PC-3 (cell line): ENCODE data around the gene ZNF532. TPM values are rescaled to one million over a fixed set of nuclear protein-coding genes. Genes with fewer than 3 reads are reported as not detected.

Source experiments
- ATAC-seq: fragments of 200-7000 bp; cut with Tn5 transposase; 2 replicates; pipeline ENCODE4 v1.9.1; 2020; ENCODE audit warnings: mild to moderate bottlenecking, moderate library complexity
- Bru-seq: library from RNA; stranded (reverse); fragments of 400-500 nt; gene quantifications from one replicate; lab custom pipeline; 2021; lab: Mats Ljungman, UMichigan
- BruChase-seq, 2 experiments: library from RNA; stranded (reverse); fragments of 400-500 nt; gene quantifications; one replicate each; lab custom pipeline; 2021; lab: Mats Ljungman, UMichigan
- BruUV-seq: library from RNA; stranded (reverse); fragments of 400-500 nt; replicated peaks from 2 replicates; lab custom pipeline; 2021; lab: Mats Ljungman, UMichigan
- CTCF ChIA-PET: fragments of 300-600 bp; sonication (Branson Sonifier 250); formaldehyde crosslinking; loops from one replicate; lab custom pipeline; 2022; ENCODE audit warnings: antibody characterized with exemption; lab: Charles Lee
- POLR2A ChIA-PET: fragments of 300-600 bp; sonication (Branson Sonifier 250); formaldehyde crosslinking; loops from one replicate; lab custom pipeline; 2022; ENCODE audit warnings: antibody characterized with exemption; ENCODE audit not compliant: unreplicated experiment; lab: Charles Lee
- DNase-seq: peaks from one replicate; pipeline ENCODE4 v3.0.0-alpha.2; 2015
- H2AFZ ChIP-seq: fragments of 300-600 bp; sonication (generic); 2 replicates; pipeline ENCODE4 v1.6.0; 2016; ENCODE audit warnings: antibody characterized with exemption, low read length
- H3F3A ChIP-seq: fragments of 300-600 bp; sonication (generic); one replicate; pipeline ENCODE4 v1.6.0; 2017; ENCODE audit warnings: antibody characterized with exemption, low read length, control low read depth, mild to moderate bottlenecking; ENCODE audit not compliant: unreplicated experiment
- H3K27ac ChIP-seq: fragments of 300-600 bp; sonication (generic); 2 replicates; pipeline ENCODE4 v1.5.1; 2016; ENCODE audit warnings: mild to moderate bottlenecking, low read length
- H3K27me3 ChIP-seq: fragments of 300-600 bp; sonication (generic); 2 replicates; pipeline ENCODE4 v1.6.1; 2016; ENCODE audit warnings: low read length, mixed read lengths
- H3K36me3 ChIP-seq: fragments of 300-600 bp; sonication (generic); 2 replicates; pipeline ENCODE4 v1.6.1; 2016; ENCODE audit warnings: low read depth, mixed run types, low read length, mixed read lengths
- H3K4me1 ChIP-seq: fragments of 300-600 bp; sonication (generic); 2 replicates; pipeline ENCODE4 v1.5.1; 2016; ENCODE audit warnings: low read length; ENCODE audit not compliant: insufficient read depth
- H3K4me2 ChIP-seq: fragments of 300-600 bp; sonication (generic); 2 replicates; pipeline ENCODE4 v1.6.0; 2016; ENCODE audit warnings: low read length
- H3K4me3 ChIP-seq: fragments of 300-600 bp; sonication (generic); 2 replicates; pipeline ENCODE4 v1.5.1; 2016; ENCODE audit warnings: mild to moderate bottlenecking, low read length, mixed read lengths
- H3K79me2 ChIP-seq: fragments of 300-600 bp; sonication (generic); 2 replicates; pipeline ENCODE4 v1.6.1; 2017; ENCODE audit warnings: low read length, mixed read lengths
- H3K9ac ChIP-seq: fragments of 300-600 bp; sonication (generic); 2 replicates; pipeline ENCODE4 v1.6.0; 2016; ENCODE audit warnings: mild to moderate bottlenecking, low read length
- H3K9me2 ChIP-seq: fragments of 300-600 bp; sonication (generic); replicated peaks from 2 replicates; pipeline ENCODE4 v1.6.1; 2016; ENCODE audit warnings: mixed run types, low read length, mixed read lengths
- H3K9me3 ChIP-seq: fragments of 300-600 bp; sonication (generic); 2 replicates; pipeline ENCODE4 v1.6.1; 2016; ENCODE audit warnings: low read length, mixed read lengths
- H4K20me1 ChIP-seq: fragments of 300-600 bp; sonication (generic); 2 replicates; pipeline ENCODE4 v1.6.1; 2016; ENCODE audit warnings: low read length, mixed read lengths
- EZH2 ChIP-seq: fragments of 300-600 bp; sonication (generic); IDR thresholded peaks from one replicate; pipeline ENCODE4 v1.6.1; 2017; ENCODE audit warnings: antibody characterized with exemption, mild to moderate bottlenecking, low read length; ENCODE audit not compliant: unreplicated experiment
- EZH2phosphoT487 ChIP-seq: fragments of 300-600 bp; sonication (generic); IDR thresholded peaks from 2 replicates; pipeline ENCODE4 v1.6.1; 2018; ENCODE audit warnings: mild to moderate bottlenecking, antibody characterized with exemption, low read length, borderline replicate concordance
- intact Hi-C: fragments of 100-400 bp; cut with micrococcal nuclease; formaldehyde crosslinking; loops from 2 replicates; pipeline ENCODE4 v1.9.0; 2023
- long read RNA-seq: library from polyadenylated mRNA; unstranded; transcript quantifications from one replicate; pipeline ENCODE4 v2.0.0, GENCODE V29; 2021; ENCODE audit not compliant: unreplicated experiment
- total RNA-seq: library from RNA; depleted of rRNA; stranded (reverse); fragments of >200 nt; gene quantifications from 2 replicates; pipeline ENCODE4 v1.2.3, GENCODE V29; 2014; rRNA removed
- TF ChIP-seq, protein P1 (sequence below): fragments of 300-600 bp; sonication (generic); conservative IDR thresholded peaks from 2 replicates; pipeline ENCODE4 v1.5.1; 2017; ENCODE audit warnings: antibody characterized with exemption, low read depth, mild to moderate bottlenecking, low read length

Gene ZNF532, protein sequence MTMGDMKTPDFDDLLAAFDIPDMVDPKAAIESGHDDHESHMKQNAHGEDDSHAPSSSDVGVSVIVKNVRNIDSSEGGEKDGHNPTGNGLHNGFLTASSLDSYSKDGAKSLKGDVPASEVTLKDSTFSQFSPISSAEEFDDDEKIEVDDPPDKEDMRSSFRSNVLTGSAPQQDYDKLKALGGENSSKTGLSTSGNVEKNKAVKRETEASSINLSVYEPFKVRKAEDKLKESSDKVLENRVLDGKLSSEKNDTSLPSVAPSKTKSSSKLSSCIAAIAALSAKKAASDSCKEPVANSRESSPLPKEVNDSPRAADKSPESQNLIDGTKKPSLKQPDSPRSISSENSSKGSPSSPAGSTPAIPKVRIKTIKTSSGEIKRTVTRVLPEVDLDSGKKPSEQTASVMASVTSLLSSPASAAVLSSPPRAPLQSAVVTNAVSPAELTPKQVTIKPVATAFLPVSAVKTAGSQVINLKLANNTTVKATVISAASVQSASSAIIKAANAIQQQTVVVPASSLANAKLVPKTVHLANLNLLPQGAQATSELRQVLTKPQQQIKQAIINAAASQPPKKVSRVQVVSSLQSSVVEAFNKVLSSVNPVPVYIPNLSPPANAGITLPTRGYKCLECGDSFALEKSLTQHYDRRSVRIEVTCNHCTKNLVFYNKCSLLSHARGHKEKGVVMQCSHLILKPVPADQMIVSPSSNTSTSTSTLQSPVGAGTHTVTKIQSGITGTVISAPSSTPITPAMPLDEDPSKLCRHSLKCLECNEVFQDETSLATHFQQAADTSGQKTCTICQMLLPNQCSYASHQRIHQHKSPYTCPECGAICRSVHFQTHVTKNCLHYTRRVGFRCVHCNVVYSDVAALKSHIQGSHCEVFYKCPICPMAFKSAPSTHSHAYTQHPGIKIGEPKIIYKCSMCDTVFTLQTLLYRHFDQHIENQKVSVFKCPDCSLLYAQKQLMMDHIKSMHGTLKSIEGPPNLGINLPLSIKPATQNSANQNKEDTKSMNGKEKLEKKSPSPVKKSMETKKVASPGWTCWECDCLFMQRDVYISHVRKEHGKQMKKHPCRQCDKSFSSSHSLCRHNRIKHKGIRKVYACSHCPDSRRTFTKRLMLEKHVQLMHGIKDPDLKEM (N-terminal part only)
- total RNA-seq: 47.3 and 62.6 TPM in 2 replicates
- percentile 88 among the genes with signal in this experiment for Bru-seq, nascent RNA
- BruChase-seq, experiment 1, labeled RNA remaining after a 6-hour chase: percentile 84 among the genes with signal in this experiment
- BruChase-seq, experiment 2, labeled RNA remaining after a 2-hour chase: percentile 85 among the genes with signal in this experiment
- long read RNA-seq, partial matches to known transcripts: 40 of 74 reads
- long read RNA-seq, other reads (novel, unspliced or antisense): 34 of 74 reads

DNA sequence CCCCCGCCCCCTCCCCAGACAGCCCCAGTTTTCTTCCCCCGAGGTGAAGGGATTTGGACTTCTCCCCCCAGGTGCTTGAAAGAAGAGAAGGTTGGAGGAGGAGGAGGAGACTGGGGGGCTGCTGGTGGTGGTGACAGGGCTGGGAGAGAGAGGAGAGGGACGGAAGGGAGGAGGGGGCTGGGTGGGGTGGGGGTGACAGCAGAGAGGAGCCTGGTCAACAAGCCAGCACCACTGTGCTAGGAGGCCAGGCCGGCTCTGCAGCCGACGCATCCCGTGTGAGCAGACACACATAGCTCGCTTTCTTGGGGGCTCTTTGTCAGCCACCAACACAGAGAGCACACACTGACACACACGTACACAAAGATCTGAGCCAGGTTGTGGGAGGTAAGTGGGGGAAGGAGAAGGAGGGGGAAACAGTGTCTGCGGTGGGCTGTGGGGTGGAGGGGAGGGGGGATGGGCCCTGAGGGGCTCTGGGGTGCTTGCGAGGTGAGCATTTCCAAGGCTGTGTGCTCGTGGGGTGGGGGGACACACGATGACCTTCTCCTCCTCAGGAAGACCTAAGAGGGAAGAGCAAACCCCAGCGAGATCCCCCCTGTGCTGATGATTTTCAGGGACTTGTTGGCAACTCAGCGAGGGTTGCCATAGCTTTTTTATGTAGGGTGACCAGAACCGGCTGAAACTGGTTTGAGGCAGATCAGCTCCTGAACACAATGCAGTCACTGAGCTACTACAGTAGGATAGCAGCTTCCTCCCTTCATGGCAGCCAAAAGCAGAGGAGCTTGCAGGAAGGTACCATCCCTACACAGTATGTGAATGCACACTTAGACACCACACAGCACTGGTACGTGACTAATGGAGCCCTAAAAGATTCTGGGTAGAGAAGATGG, at the start of gene ZNF532:
TSS of gene ZNF532 (plus strand) at position 732 of the 887 bp plus-strand sequence. CDS start 53,411 bp downstream, outside the sequence.
- ATAC-seq (peak; percentile 53), DNase-seq (peak; percentile 68)
- no TSS peak for BruUV-seq
- Histone ChIP-seq H3K79me2 (peaks cover 78% of the 10 kb centered on the region), H3K27ac (peak within 1 kb of the TSS; percentile 87), H3K4me3 (peak within 1 kb of the TSS; percentile 62), H3K9ac (peak within 1 kb of the TSS; percentile 96), H3K27me3 (no peaks in the 10 kb centered on the region), H4K20me1 (no peaks in the 10 kb centered on the region), H3K9me3 (no peaks in the 10 kb centered on the region), H3K4me2 (peak within 1 kb of the TSS; percentile 90), H2AFZ (no peak within 1 kb of the TSS), H3K4me1 (peaks cover 71% of the 10 kb centered on the region), H3K36me3 (peaks cover 19% of the 10 kb centered on the region), H3K9me2 (no peaks in the 10 kb centered on the region), H3F3A (no peaks in the 10 kb centered on the region)
- CTCF ChIA-PET: interaction anchor here (0.6 kb wide), 1 partner anchor 229 kb away, joined by 4 read pairs; no protein-coding TSS in a partner anchor
- intact Hi-C loops: loop anchor here (1.0 to 2.0 kb wide), 2 partner anchors 79 to 204 kb away; no protein-coding TSS in a partner anchor
- POLR2A ChIA-PET: interaction anchor here (0.6 kb wide), 2 partner anchors 20 to 79 kb away, joined by 3 to 11 read pairs; no protein-coding TSS in a partner anchor
- TF ChIP-seq EZH2 (no peak), EZH2phosphoT487 (no peak)
- TF ChIP-seq, protein P1, sequence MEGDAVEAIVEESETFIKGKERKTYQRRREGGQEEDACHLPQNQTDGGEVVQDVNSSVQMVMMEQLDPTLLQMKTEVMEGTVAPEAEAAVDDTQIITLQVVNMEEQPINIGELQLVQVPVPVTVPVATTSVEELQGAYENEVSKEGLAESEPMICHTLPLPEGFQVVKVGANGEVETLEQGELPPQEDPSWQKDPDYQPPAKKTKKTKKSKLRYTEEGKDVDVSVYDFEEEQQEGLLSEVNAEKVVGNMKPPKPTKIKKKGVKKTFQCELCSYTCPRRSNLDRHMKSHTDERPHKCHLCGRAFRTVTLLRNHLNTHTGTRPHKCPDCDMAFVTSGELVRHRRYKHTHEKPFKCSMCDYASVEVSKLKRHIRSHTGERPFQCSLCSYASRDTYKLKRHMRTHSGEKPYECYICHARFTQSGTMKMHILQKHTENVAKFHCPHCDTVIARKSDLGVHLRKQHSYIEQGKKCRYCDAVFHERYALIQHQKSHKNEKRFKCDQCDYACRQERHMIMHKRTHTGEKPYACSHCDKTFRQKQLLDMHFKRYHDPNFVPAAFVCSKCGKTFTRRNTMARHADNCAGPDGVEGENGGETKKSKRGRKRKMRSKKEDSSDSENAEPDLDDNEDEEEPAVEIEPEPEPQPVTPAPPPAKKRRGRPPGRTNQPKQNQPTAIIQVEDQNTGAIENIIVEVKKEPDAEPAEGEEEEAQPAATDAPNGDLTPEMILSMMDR: no peak

DNA sequence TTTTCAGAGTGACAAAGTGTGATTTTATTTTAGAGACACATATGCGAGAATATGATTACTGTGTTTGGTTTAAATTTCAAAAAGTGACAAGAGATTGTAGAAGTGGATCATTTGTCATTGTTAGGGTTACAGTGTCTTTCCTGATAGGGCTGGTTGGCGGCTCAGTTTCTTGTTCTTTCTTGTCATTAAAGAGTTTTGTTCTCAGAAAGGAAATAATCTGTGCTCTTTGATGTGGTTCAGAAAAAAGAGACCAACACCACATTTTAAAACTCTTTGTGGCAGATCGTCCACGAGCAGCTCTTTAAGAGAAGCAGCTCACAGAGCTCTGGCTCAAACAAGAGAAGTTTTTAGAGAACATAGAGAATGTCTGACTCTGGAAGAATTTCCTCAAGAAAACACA, 45.6 kb upstream of the ZNF532 start:
- Histone ChIP-seq H3K9ac (no peak overlapping the region), H4K20me1 (no peaks in the 10 kb centered on the region), H3K9me2 (no peaks in the 10 kb centered on the region), H3K9me3 (no peaks in the 10 kb centered on the region), H3K36me3 (no peaks in the 10 kb centered on the region), H3K27me3 (no peaks in the 10 kb centered on the region), H2AFZ (0 out of 2 replicates have a peak overlapping the region, but pooled peaks have one; percentile 22), H3K4me2 (no peak overlapping the region), H3K79me2 (no peaks in the 10 kb centered on the region), H3F3A (no peaks in the 10 kb centered on the region), H3K4me1 (no peaks in the 10 kb centered on the region; the same call in 1 of the 2 replicates), H3K27ac (no peak overlapping the region), H3K4me3 (no peak overlapping the region)
- ATAC-seq: no peak
- POLR2A ChIA-PET: no interaction called here
- BruUV-seq: no TSS peak
- CTCF ChIA-PET: no interaction called here
- TF ChIP-seq EZH2 (no peak), EZH2phosphoT487 (no peak)
- TF ChIP-seq, protein P1: no peak
- intact Hi-C loops: no loop called here
- no peak for DNase-seq
